DND-41 (cell line): ENCODE data around the gene MYOF.

Experiments
- ATAC-seq: fragments of 200-7000 bp; cut with Tn5 transposase; 3 replicates; pipeline ENCODE4 v1.9.1; 2021; ENCODE audit warnings: low read depth; ENCODE audit not compliant: insufficient read depth
- DNase-seq: peaks from one replicate; pipeline ENCODE4 v3.0.0-alpha.2; 2020
- H2AFZ ChIP-seq: 2 replicates; pipeline ENCODE4 v1.6.0; 2012; ENCODE audit warnings: low read depth, low read length
- H3K27ac ChIP-seq: 2 replicates; pipeline ENCODE4 v1.5.1; 2012; ENCODE audit warnings: low read length, inconsistent platforms
- H3K27me3 ChIP-seq: fragments of 200-600 bp; sonication (generic); 2 replicates; pipeline ENCODE4 v1.6.0; 2012; ENCODE audit warnings: low read length, mild to moderate bottlenecking, inconsistent platforms; ENCODE audit not compliant: insufficient read depth, poor library complexity
- H3K36me3 ChIP-seq: 2 replicates; pipeline ENCODE4 v1.5.1; 2012; ENCODE audit warnings: low read length, inconsistent platforms; ENCODE audit not compliant: insufficient read depth
- H3K4me1 ChIP-seq: 2 replicates; pipeline ENCODE4 v1.5.1; 2012; ENCODE audit warnings: mild to moderate bottlenecking, low read length; ENCODE audit not compliant: insufficient read depth
- H3K4me2 ChIP-seq: 2 replicates; pipeline ENCODE4 v1.6.0; 2012; ENCODE audit warnings: mild to moderate bottlenecking, moderate library complexity, low read length, inconsistent platforms; ENCODE audit not compliant: insufficient read depth
- H3K4me3 ChIP-seq, 2 experiments: fragments of 200-600 bp in 1 of 2; shearing (Covaris generic) in 1 of 2; 2 replicates each; pipeline ENCODE4 v1.5.1; 2012 to 2016; ENCODE audit warnings: inconsistent platforms in 2 of 2, low read length in 2 of 2, mild to moderate bottlenecking in 2 of 2, low read depth in 1 of 2, moderate library complexity in 1 of 2
- H3K79me2 ChIP-seq: 2 replicates; pipeline ENCODE4 v1.6.0; 2012; ENCODE audit warnings: low read length, inconsistent platforms; ENCODE audit not compliant: insufficient read depth
- H3K9ac ChIP-seq: 2 replicates; pipeline ENCODE4 v1.6.0; 2012; ENCODE audit warnings: low read depth, mild to moderate bottlenecking, inconsistent platforms, low read length, moderate library complexity
- H3K9me3 ChIP-seq: 2 replicates; pipeline ENCODE4 v1.5.1; 2012; ENCODE audit warnings: low read length, moderate library complexity, mild to moderate bottlenecking, inconsistent platforms; ENCODE audit not compliant: insufficient read depth, severe bottlenecking
- H4K20me1 ChIP-seq: 2 replicates; pipeline ENCODE4 v1.6.0; 2012; ENCODE audit warnings: low read length; ENCODE audit not compliant: insufficient read depth
- EZH2 ChIP-seq: IDR thresholded peaks from 3 replicates; pipeline ENCODE4 v1.6.1; 2012; ENCODE audit warnings: borderline replicate concordance, low read depth, mild to moderate bottlenecking, moderate library complexity, low read length, inconsistent platforms; ENCODE audit not compliant: severe bottlenecking
- TF ChIP-seq, protein P1 (sequence below): IDR thresholded peaks from 2 replicates; pipeline ENCODE4 v1.5.1; 2012; ENCODE audit warnings: borderline replicate concordance, low read length, moderate library complexity, mild to moderate bottlenecking; ENCODE audit not compliant: poor library complexity, severe bottlenecking; ENCODE audit errors: extremely low read depth

The MYOF gene

DNA sequence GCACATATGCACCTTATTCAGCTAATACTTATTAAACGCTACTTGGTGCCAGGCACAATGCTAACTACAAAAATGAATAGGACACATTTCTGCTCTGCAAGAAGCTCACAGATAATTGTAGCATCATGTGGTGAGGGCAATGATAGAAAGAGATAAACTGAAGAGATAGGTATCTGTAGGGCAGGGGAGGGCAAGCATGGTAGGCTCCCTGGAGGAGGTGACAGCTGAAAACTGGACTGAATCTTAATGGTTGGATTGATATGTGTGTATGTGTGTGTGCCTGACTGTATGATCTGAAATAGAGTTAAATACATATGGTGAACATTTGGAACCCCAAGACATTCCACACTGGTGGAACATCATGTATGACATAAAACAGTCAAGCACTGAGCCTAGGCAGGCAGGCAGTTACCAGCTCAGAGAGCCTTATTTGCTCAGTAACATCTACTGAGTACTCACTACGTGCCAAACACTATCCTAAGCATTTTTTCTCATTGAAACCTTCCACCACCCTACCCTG is 9.5 kb upstream of the MYOF start:
- no peaks in the 10 kb centered on the region for H4K20me1 ChIP-seq
- TF ChIP-seq EZH2 = no peak
- TF ChIP-seq, protein P1, sequence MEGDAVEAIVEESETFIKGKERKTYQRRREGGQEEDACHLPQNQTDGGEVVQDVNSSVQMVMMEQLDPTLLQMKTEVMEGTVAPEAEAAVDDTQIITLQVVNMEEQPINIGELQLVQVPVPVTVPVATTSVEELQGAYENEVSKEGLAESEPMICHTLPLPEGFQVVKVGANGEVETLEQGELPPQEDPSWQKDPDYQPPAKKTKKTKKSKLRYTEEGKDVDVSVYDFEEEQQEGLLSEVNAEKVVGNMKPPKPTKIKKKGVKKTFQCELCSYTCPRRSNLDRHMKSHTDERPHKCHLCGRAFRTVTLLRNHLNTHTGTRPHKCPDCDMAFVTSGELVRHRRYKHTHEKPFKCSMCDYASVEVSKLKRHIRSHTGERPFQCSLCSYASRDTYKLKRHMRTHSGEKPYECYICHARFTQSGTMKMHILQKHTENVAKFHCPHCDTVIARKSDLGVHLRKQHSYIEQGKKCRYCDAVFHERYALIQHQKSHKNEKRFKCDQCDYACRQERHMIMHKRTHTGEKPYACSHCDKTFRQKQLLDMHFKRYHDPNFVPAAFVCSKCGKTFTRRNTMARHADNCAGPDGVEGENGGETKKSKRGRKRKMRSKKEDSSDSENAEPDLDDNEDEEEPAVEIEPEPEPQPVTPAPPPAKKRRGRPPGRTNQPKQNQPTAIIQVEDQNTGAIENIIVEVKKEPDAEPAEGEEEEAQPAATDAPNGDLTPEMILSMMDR = no peak

DNA sequence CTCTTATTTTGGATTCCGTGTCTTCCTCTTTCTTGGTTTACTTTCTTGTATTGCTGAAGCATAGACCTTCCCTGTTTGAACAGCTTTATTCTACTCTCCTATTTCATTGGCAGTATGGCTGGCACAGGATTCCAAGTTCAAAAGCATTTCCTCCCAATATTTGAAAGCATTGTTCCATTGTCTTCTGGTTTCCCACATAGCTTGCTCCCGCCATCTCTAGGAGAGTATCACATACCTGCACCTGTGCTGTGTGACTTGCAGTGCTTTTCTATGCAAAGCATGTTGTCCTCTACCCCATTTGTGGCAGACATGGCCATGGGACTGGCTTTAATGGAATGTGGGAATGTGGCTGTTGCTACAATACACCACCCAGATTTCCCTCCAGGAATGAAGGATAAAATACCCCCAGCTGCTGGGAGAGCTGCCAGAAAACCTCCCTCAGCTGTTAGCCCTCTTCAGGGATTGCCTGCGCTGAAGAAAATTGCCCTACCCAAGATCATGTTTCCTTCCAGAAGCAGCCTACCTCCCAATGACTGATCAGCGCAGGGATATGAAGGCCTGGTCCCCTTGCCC is 6.9 kb upstream of the MYOF start:
- DNase-seq (no peak), ATAC-seq (no peak)
- TF ChIP-seq, protein P1 = no peak
- no peak for TF ChIP-seq EZH2
- H3K27me3 ChIP-seq = peaks cover 20% of the 10 kb centered on the region
- H2AFZ ChIP-seq = no peak overlapping the region
- H3K27ac ChIP-seq = no peak overlapping the region
- no peak overlapping the region for H3K9ac ChIP-seq
- no peaks in the 10 kb centered on the region for H3K9me3 ChIP-seq
- no peak overlapping the region for H3K4me2 ChIP-seq
- H3K79me2 ChIP-seq = no peaks in the 10 kb centered on the region
- no peak overlapping the region for H3K4me3 ChIP-seq
- H3K4me1 ChIP-seq = no peaks in the 10 kb centered on the region
- no peaks in the 10 kb centered on the region for H3K36me3 ChIP-seq
- H4K20me1 ChIP-seq = no peaks in the 10 kb centered on the region

More for the DNA sequence above, 9.5 kb upstream of the MYOF start:
- no peak overlapping the region for H3K27ac ChIP-seq
- no peaks in the 10 kb centered on the region for H3K9me3 ChIP-seq
- H3K79me2 ChIP-seq = peaks cover 2% of the 10 kb centered on the region
- DNase-seq (no peak), ATAC-seq (no peak)
- no peaks in the 10 kb centered on the region; the same call in 1 of the 2 replicates for H3K36me3 ChIP-seq
- no peak overlapping the region for H3K4me2 ChIP-seq
- H3K27me3 ChIP-seq = peaks cover 23% of the 10 kb centered on the region
- H3K4me3 ChIP-seq = no peak overlapping the region
- no peak overlapping the region for H2AFZ ChIP-seq
- H3K9ac ChIP-seq = no peak overlapping the region
- peaks cover 10% of the 10 kb centered on the region for H3K4me1 ChIP-seq

DNA sequence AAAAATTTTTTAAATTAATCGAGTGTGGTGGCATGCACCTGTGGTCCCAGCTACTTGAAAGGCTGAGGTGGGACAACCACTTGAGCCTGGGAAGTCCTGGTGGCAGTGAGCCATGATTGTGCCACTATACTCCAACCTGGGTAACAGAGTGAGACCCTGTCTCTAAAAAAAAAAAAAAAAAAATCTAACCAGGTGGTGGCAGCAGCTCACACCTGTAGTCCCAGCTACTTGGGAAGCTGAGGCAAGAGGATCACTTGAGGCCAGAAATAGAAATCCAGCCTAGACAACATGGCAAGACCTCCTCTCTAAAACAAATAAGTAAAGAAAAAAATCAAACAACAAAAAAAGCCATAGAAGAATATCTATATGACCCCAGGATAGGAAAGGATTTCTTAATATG is 3.6 kb upstream of the MYOF start:
- Histone ChIP-seq H2AFZ (no peak overlapping the region), H3K4me1 (peaks cover 6% of the 10 kb centered on the region), H3K36me3 (no peaks in the 10 kb centered on the region), H3K4me3 (no peak overlapping the region), H3K79me2 (no peaks in the 10 kb centered on the region), H3K9ac (no peak overlapping the region), H3K9me3 (no peaks in the 10 kb centered on the region), H3K27ac (no peak overlapping the region), H4K20me1 (no peaks in the 10 kb centered on the region), H3K27me3 (peaks cover 33% of the 10 kb centered on the region), H3K4me2 (no peak overlapping the region)
- TF ChIP-seq EZH2 = no peak
- TF ChIP-seq, protein P1 = no peak
- DNase-seq (no peak), ATAC-seq (no peak)
